ENCODE data around the gene KCNIP3.

The KCNIP3 gene

GRCh38 chr2:95314964-95315611 lies 17.9 kb downstream of the KCNIP3 start:
- no peak for DNase-seq

- no peak for DNase-seq
Measured at GRCh38 chr2:95315801-95316411, 18.8 kb downstream of the KCNIP3 start.

- DNase-seq, result no peak
Measured at GRCh38 chr2:95316466-95317122, 19.4 kb downstream of the KCNIP3 start.

- no peak for DNase-seq
Measured at GRCh38 chr2:95317123-95317500, 20.0 kb downstream of the KCNIP3 start.

- DNase-seq, result no peak
Measured at GRCh38 chr2:95317665-95318425, 20.7 kb downstream of the KCNIP3 start.

GRCh38 chr2:95318431-95319220 lies 21.5 kb downstream of the KCNIP3 start:
- DNase-seq, result no peak

GRCh38 chr2:95319481-95320343 lies 22.6 kb downstream of the KCNIP3 start:
- DNase-seq, result no peak

GRCh38 chr2:95320344-95320712 lies 23.2 kb downstream of the KCNIP3 start:
- no peak for DNase-seq

GRCh38 chr2:95320986-95321767 lies 24.0 kb downstream of the KCNIP3 start:
- DNase-seq, result no peak

GRCh38 chr2:95323347-95324155 lies 26.4 kb downstream of the KCNIP3 start:
- DNase-seq, result no peak

GRCh38 chr2:95325026-95325425 lies 27.9 kb downstream of the KCNIP3 start:
- no peak for DNase-seq

- DNase-seq, result no peak
Measured at GRCh38 chr2:95325590-95326432, 28.7 kb downstream of the KCNIP3 start.

- no peak for DNase-seq
Measured at GRCh38 chr2:95326433-95327140, 29.4 kb downstream of the KCNIP3 start.

GRCh38 chr2:95327861-95328260 lies 30.7 kb downstream of the KCNIP3 start:
- no peak for DNase-seq

GRCh38 chr2:95328358-95329125 lies 31.4 kb downstream of the KCNIP3 start:
- DNase-seq, result no peak

- no peak for DNase-seq
Measured at GRCh38 chr2:95329401-95329800, 32.3 kb downstream of the KCNIP3 start.
